CD4-positive, alpha-beta T cell treated with Interleukin-4 for 4 hours (primary cell): ENCODE results near the gene FERMT1.

Source experiments
- DNase-seq: peaks from one replicate; pipeline ENCODE4 v3.0.0-alpha.2; 2020

The FERMT1 gene, protein sequence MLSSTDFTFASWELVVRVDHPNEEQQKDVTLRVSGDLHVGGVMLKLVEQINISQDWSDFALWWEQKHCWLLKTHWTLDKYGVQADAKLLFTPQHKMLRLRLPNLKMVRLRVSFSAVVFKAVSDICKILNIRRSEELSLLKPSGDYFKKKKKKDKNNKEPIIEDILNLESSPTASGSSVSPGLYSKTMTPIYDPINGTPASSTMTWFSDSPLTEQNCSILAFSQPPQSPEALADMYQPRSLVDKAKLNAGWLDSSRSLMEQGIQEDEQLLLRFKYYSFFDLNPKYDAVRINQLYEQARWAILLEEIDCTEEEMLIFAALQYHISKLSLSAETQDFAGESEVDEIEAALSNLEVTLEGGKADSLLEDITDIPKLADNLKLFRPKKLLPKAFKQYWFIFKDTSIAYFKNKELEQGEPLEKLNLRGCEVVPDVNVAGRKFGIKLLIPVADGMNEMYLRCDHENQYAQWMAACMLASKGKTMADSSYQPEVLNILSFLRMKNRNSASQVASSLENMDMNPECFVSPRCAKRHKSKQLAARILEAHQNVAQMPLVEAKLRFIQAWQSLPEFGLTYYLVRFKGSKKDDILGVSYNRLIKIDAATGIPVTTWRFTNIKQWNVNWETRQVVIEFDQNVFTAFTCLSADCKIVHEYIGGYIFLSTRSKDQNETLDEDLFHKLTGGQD

DNA sequence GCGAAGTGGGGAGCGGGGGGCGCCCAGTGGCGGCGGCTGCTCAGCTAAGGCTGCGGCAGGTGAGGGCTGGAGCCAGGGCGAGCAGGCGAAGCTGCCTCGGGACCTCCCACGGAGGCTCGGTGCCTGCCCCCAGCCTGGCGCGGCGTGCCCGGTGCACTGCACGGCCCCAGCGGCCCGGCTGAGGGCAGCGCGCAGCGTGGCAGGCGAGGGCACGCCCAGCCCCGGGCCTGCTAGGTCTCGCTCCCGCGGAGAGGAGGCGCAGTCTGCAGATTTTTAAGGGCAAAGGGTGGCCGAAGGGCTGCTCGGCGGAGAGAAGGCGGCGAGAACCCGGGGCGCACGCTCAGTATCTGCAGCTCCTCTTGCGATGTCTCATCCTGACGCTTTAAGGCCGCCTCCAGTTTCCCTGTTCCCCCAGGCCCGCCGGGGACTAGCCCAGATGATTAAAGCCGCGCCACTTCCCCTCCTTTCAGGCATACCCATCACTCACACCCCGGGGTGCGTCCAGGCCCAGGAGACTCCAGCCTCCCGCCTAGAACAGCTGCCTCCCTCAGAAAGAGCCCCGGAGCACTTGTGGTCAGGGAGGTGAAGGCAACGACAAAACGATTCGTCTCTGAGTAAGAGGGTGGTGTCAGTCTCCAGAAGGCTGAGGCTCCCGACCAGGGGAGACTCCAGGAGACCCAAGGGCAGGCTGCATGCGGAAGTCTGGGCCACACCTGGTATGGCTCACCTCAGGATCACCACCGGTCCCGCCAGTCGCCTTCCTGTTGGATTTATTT is at the start of gene FERMT1:
Gene FERMT1 (minus strand): TSS at position 158 of the 776 bp plus-strand sequence. CDS start 3,476 bp downstream, outside the sequence.
- no peak for DNase-seq

DNA sequence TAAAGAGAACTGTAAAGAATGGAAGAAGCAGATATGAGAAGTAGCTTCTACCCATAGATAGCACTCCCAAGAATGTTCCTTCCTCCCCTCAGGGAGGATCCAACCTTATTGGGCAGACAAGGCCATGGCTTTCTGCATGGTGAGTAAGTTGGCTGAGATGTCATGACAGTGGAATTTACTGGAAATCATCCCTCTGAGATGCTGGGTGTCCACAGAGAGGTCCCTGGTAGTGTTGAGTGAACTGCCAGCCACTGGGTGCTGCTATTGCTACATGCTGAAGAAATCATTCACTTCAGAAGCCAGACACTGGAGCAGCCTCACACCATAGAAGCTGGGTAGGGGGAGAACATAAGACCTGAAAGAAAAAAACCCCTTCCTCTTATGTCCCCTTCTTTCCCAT is 46.4 kb upstream of the FERMT1 start:
- no peak for DNase-seq

DNA sequence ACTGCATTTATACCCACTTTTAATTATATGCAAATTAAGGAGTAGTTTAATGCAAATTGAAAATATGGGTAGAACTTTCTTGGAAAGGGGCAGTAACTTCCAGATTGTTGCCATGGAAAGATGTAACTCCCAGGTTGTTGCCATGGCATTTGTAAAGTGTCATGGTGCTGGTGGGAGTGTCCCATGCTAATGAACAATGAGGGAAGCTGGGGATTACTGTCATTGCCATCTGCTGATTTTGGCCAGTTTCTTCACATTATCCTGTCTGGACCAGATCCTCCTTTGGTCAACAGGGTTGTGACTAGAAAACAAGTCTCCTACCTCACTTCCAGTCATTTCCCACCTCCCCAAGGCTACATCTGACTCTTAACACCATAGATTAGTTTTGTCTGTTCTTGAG is 45.4 kb upstream of the FERMT1 start:
- DNase-seq: no peak

DNA sequence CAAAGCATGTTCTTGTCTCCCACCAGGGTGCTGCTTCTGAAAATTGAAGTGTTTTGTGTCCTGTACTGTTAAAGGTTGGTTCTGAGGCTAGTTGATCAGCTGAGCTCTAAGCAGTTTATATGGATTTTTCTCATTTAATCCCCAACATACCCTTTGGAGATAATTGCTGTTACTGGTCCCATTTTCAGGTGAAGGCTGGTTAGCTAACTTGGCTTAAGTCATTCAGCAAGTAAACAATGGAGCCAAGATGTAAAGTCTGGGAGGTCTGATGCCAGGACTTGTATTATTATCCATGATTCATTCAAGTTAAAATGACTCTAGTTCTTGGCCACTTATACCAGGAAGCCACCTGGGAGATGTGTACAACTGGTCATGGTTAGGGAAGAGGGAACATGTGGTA is 42.5 kb upstream of the FERMT1 start:
- DNase-seq: no peak

DNA sequence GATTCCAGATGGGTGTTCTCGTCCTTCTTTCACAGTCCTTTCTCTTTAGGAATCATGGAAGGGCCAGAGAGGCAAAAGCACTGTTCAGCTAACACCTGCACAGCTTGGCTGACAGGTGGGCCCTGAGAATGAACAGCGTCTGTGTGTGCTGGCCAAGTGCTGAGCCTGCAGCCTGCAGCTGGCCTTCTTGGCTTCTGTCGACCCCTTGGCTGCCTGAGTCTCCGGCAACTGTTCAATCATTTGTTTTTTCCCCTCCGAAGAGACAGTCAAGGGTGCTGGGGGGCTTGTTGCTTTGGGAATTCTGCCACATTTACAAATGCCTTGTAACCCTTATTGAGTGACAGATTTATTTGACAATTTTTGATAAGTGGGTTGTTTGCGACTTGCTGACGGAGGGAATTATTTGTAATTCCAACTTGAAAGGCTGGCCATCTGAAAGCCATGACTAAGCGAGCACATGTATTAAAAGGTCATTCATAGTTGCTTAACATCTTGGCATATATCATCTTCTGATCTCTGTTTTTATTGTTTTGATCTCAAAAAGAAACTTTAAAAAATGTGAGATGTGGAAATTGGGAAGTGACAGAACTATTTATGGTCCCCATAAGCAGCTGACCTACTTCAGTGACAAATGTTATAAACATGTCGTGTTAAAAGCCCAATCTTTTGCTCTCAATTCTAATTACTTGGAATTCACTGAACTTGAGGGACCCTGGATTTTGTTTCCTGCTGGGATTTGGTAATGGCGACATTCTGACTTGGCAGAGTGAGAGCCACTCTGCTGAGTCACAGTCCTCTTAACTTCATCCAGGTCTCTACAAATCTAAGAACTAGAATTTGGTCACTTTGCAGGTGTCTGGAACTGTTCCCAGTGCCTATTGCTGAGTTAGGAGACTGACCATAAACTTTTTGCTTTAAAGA is 41.9 kb upstream of the FERMT1 start:
- DNase-seq: no peak

DNA sequence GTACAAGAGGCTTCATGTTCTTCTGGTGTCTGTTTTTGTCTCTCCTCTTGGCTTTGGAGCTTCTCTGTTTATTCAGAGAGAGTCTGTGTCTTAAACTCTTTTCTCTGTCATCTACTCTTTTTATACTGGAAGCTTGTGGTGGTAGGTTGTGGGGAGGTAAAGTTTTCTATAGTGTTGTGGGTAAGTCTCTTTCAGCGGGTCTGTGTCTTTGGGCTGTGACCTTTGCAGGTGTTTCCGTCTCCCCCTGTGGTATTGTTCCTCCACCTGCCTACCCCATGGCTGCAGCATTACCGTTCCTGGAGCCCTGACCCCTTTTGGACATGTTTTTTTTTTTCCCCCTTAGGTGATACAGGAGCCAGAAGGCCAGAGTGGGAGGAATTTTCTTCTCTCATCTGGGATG is 37.9 kb upstream of the FERMT1 start:
- DNase-seq: no peak

DNA sequence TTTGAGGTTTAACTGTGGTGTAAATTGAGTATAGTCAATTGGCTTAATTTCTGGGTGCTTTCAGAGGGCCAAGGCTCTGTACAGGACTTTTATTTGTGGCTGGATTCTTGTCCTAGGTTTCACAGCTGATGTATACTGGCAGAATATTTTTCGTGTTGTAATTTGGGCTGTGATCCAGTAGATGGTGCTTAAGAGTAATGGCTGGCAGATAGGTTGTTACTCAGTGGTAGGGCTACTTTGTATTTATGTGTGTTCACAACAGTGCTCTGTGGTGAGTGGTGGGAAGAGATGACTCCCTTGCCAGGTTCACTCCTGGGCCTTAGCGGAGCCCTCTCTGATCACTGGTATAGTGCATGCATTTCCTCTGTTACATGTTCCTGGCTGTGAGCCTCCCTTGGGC is 34.5 kb upstream of the FERMT1 start:
- DNase-seq: no peak

DNA sequence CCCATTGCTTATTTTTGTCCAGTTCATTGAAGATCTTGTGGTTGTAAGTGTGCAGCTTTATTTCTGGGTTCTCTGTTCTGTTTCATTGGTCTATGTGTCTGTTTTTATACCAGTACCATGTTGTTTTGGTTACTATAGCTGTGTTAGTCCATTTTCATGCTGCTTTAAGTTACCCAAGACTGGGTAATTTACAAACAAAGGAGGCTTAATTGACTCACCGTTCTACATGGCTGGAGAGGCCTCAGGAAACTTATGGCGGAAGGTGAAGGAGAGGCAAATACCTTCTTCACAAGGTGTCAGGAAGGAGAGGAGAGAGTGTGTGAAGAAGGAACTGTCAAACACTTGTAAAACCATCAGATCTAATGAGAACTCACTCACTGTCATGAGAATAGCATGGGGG is 29.9 kb upstream of the FERMT1 start:
- no peak for DNase-seq

DNA sequence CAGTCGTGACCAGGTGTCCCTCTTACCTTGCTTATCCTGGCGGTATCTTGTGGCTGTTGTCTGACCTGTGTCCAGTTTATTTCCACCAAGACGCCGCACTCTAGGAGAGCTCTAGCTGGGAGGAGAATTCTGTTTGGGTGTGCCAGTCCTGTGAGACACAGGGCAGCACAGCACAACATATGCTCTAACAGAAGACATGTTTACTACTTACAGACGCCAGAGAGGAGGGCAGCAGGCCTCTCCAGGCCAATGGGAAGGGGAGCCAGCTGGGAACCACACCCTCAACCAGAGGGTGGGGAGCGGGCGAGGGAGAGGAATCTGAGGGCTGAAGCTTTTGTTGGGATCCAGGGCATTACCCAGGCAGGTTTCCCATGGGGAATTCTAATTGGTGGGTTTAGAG is 25.2 kb upstream of the FERMT1 start:
- DNase-seq: no peak

DNA sequence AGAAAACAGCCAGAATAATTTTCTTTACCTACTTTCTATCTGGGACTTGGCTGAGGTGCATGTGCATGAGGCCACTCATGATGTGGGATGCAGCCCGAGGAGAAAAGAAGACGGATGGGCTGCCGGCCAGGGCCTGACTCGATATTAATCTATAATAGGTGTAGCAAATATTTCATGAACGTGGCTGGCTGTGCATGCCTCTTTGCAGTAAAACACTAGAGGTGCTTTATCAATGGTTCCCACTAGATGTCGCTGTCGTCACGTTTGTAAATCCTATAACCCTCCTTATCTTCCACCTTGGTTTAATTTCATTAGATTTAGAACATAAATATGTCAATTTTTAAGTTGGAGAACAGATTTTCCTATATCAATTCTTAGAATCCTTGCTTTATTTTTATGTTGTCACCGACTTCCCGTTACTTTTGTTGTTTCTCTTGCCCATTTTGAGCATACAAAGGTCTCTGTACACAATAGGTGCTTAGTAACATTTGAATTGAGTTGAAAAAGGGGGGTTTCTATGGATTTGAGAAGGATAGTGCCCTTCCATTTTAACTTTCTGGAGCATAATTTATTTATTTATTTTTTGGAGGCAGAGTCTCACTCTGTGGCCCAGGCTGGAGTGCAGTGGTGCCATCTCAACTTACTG is 19.6 kb upstream of the FERMT1 start:
- DNase-seq: peak; percentile 58

DNA sequence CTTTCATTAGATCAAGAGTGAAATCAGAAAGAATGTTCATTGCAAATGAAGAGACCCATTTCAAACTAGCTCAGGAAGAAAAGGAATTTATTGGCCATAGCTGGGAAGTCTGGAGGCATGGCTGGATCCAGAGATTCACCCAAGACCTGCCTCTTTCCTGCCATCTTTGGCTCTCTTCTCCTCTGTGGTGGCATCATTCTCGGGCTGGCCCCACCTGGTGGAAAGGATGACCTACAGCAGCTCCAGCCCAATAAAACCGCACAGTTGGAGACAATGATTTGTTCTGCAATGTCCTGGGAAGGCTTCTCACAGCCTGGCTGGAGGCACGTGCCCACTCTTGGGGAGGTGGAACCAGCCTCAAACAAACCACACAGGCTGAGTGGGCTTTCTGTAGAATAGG is 18.1 kb upstream of the FERMT1 start:
- no peak for DNase-seq

DNA sequence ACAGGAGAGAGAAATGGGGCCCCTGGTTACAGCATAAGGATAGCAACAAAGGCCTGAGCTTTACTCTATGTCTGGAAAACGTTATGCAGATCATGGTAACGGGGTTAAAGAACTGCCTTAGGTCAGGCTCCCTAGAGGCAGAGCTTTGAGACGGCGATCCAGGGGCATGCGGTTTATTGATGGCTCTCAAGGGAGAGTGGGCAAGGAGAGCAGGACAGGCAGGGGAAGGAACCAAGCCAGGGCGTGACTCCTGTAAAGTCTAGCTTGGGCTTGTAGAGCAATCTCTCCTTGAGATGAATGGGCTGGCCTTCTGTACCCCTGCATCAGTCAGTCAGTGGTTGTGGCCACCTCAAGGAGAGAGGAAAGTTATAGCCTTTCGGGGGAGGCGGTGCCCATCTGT is 12.5 kb upstream of the FERMT1 start:
- no peak for DNase-seq

DNA sequence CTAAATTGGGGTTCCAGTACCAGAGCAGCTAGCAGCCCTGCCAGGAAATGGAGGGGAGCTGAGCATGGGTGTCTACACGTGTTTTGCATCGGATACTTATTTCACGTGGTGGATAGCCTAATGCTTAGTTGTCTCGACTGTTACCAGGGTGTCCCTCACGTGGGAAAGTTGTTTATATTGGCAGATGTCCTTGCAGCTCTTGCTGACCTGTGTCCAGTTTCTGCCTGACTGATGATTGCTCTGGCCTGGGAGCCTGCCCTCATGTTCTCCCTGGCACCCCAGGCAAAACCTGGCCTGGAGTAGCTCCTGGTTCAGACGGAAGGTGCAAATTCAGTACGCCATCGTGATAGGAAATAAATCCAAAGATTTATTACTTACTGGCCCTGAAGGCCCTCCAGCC is 11.8 kb upstream of the FERMT1 start:
- DNase-seq: no peak

DNA sequence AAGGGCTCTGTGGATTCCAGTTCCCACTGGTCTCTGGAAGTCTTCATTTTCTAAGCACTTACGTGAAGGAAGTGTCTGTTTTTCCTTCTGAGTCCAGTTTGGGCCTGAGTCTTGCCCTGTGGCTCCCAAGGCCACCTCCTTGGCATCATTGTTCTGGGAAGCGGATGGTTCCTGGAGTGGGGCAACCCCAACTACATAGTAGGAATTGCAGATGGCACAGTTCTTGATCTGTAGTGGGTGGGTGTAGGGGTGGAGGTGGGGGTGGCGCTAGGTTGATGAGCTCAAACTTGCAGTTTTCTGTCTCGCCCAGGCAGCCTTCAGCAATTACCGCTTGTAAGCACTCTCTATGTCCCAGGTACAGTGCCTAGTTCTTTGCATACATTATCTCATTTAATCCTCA is 7.2 kb upstream of the FERMT1 start:
- no peak for DNase-seq

DNA sequence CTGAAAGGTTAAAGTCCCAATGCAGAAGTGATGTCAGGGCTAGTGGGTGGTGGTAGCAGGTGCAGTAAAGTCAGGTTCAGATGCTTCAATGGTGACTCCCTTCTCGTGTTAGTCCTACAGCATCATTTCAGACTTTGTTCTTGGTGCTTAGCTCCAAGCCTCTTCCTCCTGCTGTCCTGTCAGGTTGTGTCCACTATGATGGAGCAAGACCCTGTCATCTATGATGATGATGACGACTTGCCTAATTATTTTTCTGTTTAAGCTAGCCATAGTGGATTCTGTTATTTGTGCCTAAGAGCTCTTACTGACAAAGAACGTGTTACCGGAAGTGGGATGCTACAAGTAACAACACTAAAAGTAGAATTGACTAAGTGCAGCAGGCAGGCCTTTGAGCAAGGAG is 5.0 kb upstream of the FERMT1 start:
- no peak for DNase-seq

DNA sequence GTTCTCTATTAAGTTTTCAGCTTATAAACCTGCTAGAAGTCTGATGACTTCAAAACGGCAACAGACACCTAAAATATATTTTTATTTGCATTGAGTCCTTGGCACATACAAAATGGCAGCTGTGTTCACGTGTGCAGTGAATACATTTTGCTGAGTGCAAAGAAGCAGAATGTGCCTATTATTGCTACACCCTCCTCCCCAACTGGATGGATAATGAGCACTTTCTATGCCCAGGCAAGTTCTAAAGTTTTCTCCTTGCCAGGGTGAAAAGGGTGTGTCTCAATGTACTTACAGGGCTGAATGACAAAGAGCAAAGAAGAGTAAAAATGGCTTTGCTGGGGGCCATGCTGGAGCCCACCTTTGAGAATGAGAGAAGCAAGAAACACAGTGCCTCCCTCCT is 4.0 kb upstream of the FERMT1 start:
- DNase-seq: no peak

DNA sequence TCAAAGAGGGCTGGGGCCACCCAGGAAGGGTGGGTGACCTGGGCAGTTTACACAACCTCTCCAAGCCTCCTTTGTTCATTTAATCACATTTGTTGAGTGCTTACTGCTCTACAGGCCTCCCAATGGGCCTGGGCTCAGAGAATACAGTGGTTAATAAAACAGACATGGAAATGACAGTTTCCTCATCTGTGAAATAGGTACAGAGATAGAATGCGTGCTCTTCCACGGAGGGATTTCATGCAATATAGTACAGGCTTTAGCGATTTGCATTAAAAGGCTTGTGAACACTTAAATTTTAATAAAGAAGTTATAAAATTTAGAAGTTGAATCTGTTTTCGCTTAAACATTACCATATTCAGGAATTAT is 802 bp upstream of the FERMT1 start:
- DNase-seq: no peak

DNA sequence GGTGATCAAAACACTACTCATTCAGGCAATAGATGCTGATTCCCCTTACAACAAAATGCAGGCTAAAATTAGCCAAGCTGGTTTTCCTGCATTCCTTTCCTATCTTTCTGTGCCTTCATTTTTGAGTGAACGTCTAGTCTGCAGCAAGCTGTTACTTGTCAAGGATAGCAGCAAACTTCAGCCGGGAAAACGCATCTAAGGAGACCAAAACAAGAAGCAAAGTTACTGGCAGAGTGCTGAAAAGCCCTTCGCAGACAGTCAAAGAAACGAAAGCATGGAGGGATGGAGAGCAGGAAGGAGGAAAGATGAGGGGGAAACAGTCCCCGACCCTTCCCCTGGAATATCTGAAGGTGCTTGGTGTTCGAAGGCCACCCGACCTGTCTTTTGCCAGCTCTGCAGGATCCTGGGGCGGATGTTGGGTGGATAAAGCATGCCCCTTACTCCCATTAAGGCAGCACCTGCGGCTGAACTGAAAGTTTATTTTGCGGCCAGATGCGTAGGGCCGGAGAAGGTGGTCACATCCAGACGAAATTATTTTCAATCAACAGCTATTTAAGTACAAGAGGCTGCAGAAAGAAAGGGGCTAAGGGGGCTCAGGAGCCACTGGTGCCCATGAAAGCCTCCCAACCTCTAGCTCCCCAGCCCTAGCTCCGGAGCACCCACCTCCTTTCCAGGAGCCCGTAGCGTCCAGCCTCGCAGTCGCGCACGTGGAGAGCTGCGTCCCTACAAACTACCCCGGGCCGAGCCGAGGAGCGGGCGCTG is 538 bp downstream of the FERMT1 start:
- no peak for DNase-seq

DNA sequence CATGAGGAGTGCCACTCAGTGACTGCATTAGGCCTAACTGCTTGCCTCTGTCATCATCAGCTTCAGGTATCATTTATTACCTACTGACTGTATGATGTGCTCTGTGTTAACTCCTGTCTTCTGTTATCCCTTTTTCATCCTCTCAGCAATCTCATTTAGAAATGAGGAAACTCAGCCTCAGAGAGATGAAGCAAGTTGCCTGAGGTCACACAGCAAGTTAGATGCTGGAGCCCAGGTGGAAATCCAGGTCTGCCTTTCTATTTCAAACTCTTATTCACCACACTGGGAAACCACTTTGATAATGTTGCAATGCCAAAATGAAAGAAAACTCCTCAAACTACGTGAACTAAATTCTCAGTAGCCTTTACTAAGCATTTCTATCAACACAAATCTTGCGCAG is 1.3 kb downstream of the FERMT1 start:
- no peak for DNase-seq

DNA sequence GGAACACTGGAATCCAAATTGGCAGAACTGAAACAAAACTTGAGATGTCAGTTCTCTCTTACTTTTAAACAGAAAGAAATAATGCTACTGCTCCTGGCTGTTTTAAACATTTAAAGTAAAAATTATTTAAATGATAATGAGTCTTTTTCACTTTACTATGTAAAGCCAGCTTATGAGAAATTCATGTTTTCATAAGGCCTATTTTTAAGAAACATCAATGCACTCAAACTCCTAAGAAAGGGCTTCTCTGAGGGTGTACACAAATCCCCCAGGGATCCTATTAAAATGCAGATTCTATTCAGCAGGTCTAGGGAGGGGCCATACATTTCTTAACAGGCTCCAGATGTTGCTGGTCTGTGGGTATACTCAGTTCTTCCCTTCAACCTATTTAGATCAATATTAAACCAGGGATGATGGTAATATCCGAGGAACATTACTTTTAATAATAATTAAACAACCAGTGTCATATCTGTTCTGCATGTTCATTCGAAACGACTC is 2.3 kb downstream of the FERMT1 start:
- no peak for DNase-seq

DNA sequence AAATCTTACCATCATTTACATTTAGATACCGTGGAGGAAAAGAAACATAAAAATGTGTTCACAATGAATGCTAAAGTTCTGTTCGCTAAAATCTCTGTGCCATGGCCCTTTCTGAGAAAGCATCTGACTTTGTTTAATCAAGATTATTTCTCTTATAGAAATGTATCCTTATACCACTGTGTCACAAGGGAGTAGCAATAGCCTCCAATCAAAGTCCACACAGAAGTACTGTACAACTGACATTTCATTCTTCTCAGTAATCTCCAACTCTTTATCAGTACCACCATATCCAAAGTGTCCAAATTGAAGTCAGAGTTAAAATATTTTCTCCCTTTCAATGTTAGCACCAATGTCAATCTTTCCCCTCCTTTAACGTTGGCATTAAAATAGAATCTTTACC is 6.1 kb downstream of the FERMT1 start:
- no peak for DNase-seq
